HG02884 (cell line): ENCODE measurements around the gene RAP1GAP2.

Experiments
- ATAC-seq: cut with Tn5 transposase; IDR thresholded peaks from one replicate; pipeline ENCODE4 v1.9.1; 2021; ENCODE audit warnings: mild to moderate bottlenecking, moderate library complexity; ENCODE audit not compliant: unreplicated experiment

Gene RAP1GAP2

GRCh38 chr17:2906901-2907300, 110.7 kb downstream of the RAP1GAP2 start:
- ATAC-seq = no peak

- ATAC-seq = no peak
Observed at GRCh38 chr17:2909175-2909845, 113.1 kb downstream of the RAP1GAP2 start.

GRCh38 chr17:2909846-2910234, 113.6 kb downstream of the RAP1GAP2 start:
- no peak for ATAC-seq

GRCh38 chr17:2911035-2911754, 115.0 kb downstream of the RAP1GAP2 start:
- no peak for ATAC-seq

GRCh38 chr17:2911755-2912111, 115.5 kb downstream of the RAP1GAP2 start:
- no peak for ATAC-seq

GRCh38 chr17:2912754-2913153, 116.5 kb downstream of the RAP1GAP2 start:
- ATAC-seq = no peak

- ATAC-seq = no peak
Observed at GRCh38 chr17:2916461-2916860, 120.2 kb downstream of the RAP1GAP2 start.

- ATAC-seq = no peak
Observed at GRCh38 chr17:2921443-2921842, 125.2 kb downstream of the RAP1GAP2 start.

GRCh38 chr17:2924211-2924610, 128.0 kb downstream of the RAP1GAP2 start:
- no peak for ATAC-seq

- no peak for ATAC-seq
Observed at GRCh38 chr17:2925011-2925410, 128.8 kb downstream of the RAP1GAP2 start.

- ATAC-seq = no peak
Observed at GRCh38 chr17:2926019-2926650, 129.9 kb downstream of the RAP1GAP2 start.

- ATAC-seq = no peak
Observed at GRCh38 chr17:2928294-2928890, 132.2 kb downstream of the RAP1GAP2 start.

GRCh38 chr17:2929881-2930533, 133.8 kb downstream of the RAP1GAP2 start:
- ATAC-seq = no peak

GRCh38 chr17:2931876-2932275, 135.6 kb downstream of the RAP1GAP2 start:
- no peak for ATAC-seq

- ATAC-seq = no peak
Observed at GRCh38 chr17:2932946-2933345, 136.7 kb downstream of the RAP1GAP2 start.

GRCh38 chr17:2933606-2934005, 137.4 kb downstream of the RAP1GAP2 start:
- no peak for ATAC-seq

- no peak for ATAC-seq
Observed at GRCh38 chr17:2935632-2936031, 139.4 kb downstream of the RAP1GAP2 start.

GRCh38 chr17:2936351-2936750, 140.1 kb downstream of the RAP1GAP2 start:
- ATAC-seq = no peak

GRCh38 chr17:2936771-2937321, 140.6 kb downstream of the RAP1GAP2 start:
- no peak for ATAC-seq

- ATAC-seq = no peak
Observed at GRCh38 chr17:2937331-2938003, 141.2 kb downstream of the RAP1GAP2 start.
